Measurements from ENCODE around the gene ATF2. TPM values are rescaled to one million over a fixed set of nuclear protein-coding genes. Genes with fewer than 3 reads are reported as not detected.

Gene ATF2
- total RNA-seq, 1 donor from 2014 or later = 59.8 TPM

DNA sequence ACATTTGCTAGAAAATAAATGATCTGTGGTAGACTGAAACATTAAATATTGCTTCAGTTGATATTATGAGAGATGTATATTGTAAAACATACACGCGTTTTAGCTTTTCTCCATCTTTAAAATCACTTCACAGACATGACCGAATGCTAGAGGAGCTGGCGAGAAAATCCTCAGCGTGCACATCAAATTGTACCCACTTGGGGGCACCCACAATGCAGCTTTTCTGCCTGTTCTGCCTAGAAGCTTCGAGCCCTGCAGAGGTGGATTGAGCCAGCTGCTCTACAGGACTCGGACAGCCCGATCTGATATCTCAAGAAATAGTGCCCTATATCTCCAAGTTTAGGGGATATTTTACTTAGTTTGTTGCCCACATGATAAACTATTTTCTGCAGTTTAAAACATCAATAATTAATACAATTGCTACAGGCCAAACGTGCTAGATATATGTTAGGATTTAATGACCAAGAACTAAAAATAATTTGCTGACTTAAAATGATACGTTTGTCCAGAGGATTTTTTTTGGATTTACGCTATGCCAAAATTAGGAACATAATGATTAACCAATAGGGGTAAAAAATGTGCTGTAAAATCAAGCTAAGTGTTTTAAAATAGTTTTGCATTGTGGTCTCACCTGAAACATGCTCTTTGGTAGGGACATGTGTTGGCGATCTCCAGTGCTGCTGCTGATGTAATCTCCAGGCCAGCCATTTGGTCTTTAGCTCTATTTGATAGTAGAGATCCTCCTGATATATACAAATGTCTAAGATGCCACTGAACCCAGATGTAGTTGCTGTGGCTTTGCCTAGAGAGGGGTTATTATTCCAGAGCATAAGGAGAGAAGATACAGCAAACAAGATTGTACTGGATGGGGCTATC lies 35.9 kb upstream of the ATF2 start:
- peaks cover 35% of the 10 kb centered on the region for H3K27me3 Mint-ChIP-seq (ENCODE audit: low read depth)

GRCh38 chr2:175195012-175195411 lies 27.0 kb upstream of the ATF2 start:
- peaks cover 27% of the 10 kb centered on the region for H3K27me3 Mint-ChIP-seq (ENCODE audit: low read depth)
- DNase-seq (ENCODE audit: low spot score) = no peak
- TF ChIP-seq, protein P1, sequence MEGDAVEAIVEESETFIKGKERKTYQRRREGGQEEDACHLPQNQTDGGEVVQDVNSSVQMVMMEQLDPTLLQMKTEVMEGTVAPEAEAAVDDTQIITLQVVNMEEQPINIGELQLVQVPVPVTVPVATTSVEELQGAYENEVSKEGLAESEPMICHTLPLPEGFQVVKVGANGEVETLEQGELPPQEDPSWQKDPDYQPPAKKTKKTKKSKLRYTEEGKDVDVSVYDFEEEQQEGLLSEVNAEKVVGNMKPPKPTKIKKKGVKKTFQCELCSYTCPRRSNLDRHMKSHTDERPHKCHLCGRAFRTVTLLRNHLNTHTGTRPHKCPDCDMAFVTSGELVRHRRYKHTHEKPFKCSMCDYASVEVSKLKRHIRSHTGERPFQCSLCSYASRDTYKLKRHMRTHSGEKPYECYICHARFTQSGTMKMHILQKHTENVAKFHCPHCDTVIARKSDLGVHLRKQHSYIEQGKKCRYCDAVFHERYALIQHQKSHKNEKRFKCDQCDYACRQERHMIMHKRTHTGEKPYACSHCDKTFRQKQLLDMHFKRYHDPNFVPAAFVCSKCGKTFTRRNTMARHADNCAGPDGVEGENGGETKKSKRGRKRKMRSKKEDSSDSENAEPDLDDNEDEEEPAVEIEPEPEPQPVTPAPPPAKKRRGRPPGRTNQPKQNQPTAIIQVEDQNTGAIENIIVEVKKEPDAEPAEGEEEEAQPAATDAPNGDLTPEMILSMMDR (IDR thresholded peaks at IDR 0.05) = no peak

More for the DNA sequence above, 35.9 kb upstream of the ATF2 start:
- Mint-ChIP-seq H3K36me3 (ENCODE audit: low read depth) (no peaks in the 10 kb centered on the region), H3K9me3 (ENCODE audit: low read depth) (no peaks in the 10 kb centered on the region), H3K4me3 (ENCODE audit: unreplicated experiment) (no peak overlapping the region), H3K4me1 (ENCODE audit: low read depth) (peaks cover 5% of the 10 kb centered on the region), H3K27ac (ENCODE audit: unreplicated experiment) (no peak overlapping the region)
- TF ChIP-seq, protein P1 (IDR thresholded peaks at IDR 0.05) = peak; percentile 80
- DNase-seq (ENCODE audit: low spot score) = no peak

DNA sequence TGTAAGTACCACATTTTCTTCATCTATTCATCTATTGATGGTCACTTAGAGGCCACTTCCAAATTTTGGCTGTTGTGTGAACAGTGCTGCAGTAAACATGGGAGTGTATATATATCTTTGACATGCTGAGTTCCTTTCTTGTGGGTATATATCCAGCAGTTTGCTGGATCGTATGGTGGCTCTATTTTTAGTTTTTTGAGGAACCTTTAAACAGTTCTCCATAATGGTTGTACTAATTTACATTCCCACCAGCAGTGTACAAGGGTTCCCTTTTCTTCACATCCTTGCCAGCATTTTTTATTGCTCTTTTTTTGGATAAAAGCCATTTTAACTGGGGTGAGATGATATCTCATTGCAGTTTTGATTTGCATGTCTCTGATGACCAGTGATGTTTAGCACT lies 20.8 kb upstream of the ATF2 start:
- Mint-ChIP-seq H3K4me1 (ENCODE audit: low read depth) (no peaks in the 10 kb centered on the region), H3K27me3 (ENCODE audit: low read depth) (peaks cover 16% of the 10 kb centered on the region), H3K36me3 (ENCODE audit: low read depth) (peaks cover 8% of the 10 kb centered on the region), H3K27ac (ENCODE audit: unreplicated experiment) (no peak overlapping the region), H3K4me3 (ENCODE audit: unreplicated experiment) (no peak overlapping the region), H3K9me3 (ENCODE audit: low read depth) (peaks cover 3% of the 10 kb centered on the region)
- TF ChIP-seq, protein P1 (IDR thresholded peaks at IDR 0.05) = no peak
- DNase-seq (ENCODE audit: low spot score) = no peak

More at GRCh38 chr2:175195012-175195411, 27.0 kb upstream of the ATF2 start:
- Mint-ChIP-seq H3K27ac (ENCODE audit: unreplicated experiment) (no peak overlapping the region), H3K4me1 (ENCODE audit: low read depth) (no peaks in the 10 kb centered on the region), H3K9me3 (ENCODE audit: low read depth) (peaks cover 3% of the 10 kb centered on the region), H3K4me3 (ENCODE audit: unreplicated experiment) (no peak overlapping the region), H3K36me3 (ENCODE audit: low read depth) (peaks cover 8% of the 10 kb centered on the region)

GRCh38 chr2:175187378-175187777 lies 19.4 kb upstream of the ATF2 start:
- Mint-ChIP-seq H3K4me3 (ENCODE audit: unreplicated experiment) (no peak overlapping the region), H3K36me3 (ENCODE audit: low read depth) (peaks cover 4% of the 10 kb centered on the region), H3K27ac (ENCODE audit: unreplicated experiment) (no peak overlapping the region), H3K27me3 (ENCODE audit: low read depth) (peaks cover 12% of the 10 kb centered on the region), H3K4me1 (ENCODE audit: low read depth) (no peaks in the 10 kb centered on the region), H3K9me3 (ENCODE audit: low read depth) (peaks cover 3% of the 10 kb centered on the region)
- no peak for DNase-seq (ENCODE audit: low spot score)
- TF ChIP-seq, protein P1 (IDR thresholded peaks at IDR 0.05) = peak; percentile 59

DNA sequence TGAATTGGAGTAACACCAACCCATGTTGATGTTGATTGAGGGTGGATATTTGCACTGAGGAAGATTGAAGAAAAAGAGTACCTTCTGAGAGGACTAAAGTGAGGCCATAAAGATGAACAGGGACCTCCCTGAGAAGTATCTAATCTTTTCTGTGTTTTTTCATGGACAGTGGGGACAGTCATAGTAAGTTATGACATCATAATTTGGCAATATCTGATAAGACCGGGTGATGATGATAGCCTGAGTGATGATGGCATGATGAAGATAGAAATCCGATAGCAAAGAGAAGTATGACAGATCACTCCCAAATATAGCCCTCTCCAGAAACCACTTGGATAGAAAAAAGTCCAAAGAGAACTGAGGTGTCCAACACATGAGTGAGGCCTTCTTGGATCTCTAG lies 15.7 kb upstream of the ATF2 start:
- Mint-ChIP-seq H3K4me1 (ENCODE audit: low read depth) (peaks cover 14% of the 10 kb centered on the region), H3K27me3 (ENCODE audit: low read depth) (peaks cover 2% of the 10 kb centered on the region), H3K36me3 (ENCODE audit: low read depth) (peaks cover 5% of the 10 kb centered on the region), H3K9me3 (ENCODE audit: low read depth) (peaks cover 6% of the 10 kb centered on the region), H3K27ac (ENCODE audit: unreplicated experiment) (no peak overlapping the region), H3K4me3 (ENCODE audit: unreplicated experiment) (no peak overlapping the region)
- TF ChIP-seq, protein P1 (IDR thresholded peaks at IDR 0.05) = no peak
- DNase-seq (ENCODE audit: low spot score) = no peak
